H1 (cell line): ENCODE data around the gene LOC101059915.
"Not testable (repeated sequence)": the region's sequence is repeated elsewhere in the genome, so short reads cannot be mapped to it uniquely, and the experiment has no call there.

Source experiments
- CTCF ChIA-PET: fragments of 300-600 bp; sonication (Branson Sonifier 250); formaldehyde crosslinking; loops from one replicate; lab custom pipeline; 2021; ENCODE audit not compliant: partially characterized antibody; lab: Charles Lee
- POLR2A ChIA-PET: fragments of 300-600 bp; sonication (Branson Sonifier 250); formaldehyde crosslinking; loops from one replicate; lab custom pipeline; 2021; ENCODE audit warnings: inconsistent platforms; ENCODE audit not compliant: partially characterized antibody; lab: Charles Lee
- DNase-seq, 2 experiments: peaks; one replicate each; pipeline versions ENCODE4 v3.0.0 to v3.0.0-alpha.2; 2010 to 2022; ENCODE audit warnings: low spot score in 2 of 2, low read depth in 1 of 2, mixed read lengths in 1 of 2
- FAIRE-seq: peaks from 2 replicates; lab custom pipeline; 2011; peaks lifted over from hg19 to GRCh38; lab: Jason Lieb, UNC
- H2AFZ ChIP-seq: 2 replicates; pipeline ENCODE4 v1.8.1; 2012; ENCODE audit warnings: low read length, inconsistent platforms
- H2AK5ac ChIP-seq: 2 replicates; pipeline ENCODE4 v1.6.1; 2013; ENCODE audit warnings: low read depth, low read length
- H2BK120ac ChIP-seq: replicated peaks from 2 replicates; pipeline ENCODE3; 2013; ENCODE audit warnings: low read depth, low read length, inconsistent platforms
- H2BK12ac ChIP-seq: 2 replicates; pipeline ENCODE4 v1.6.1; 2013; ENCODE audit warnings: low read depth, low read length
- H2BK15ac ChIP-seq: 2 replicates; pipeline ENCODE4 v1.6.1; 2013; ENCODE audit warnings: low read length
- H2BK20ac ChIP-seq: 2 replicates; pipeline ENCODE4 v1.6.1; 2013; ENCODE audit warnings: low read length
- H2BK5ac ChIP-seq: 2 replicates; pipeline ENCODE4 v1.6.1; 2013; ENCODE audit warnings: low read depth, low read length
- H3K14ac ChIP-seq: 2 replicates; pipeline ENCODE4 v1.6.1; 2013; ENCODE audit warnings: inconsistent platforms; ENCODE audit not compliant: insufficient read length
- H3K18ac ChIP-seq: 2 replicates; pipeline ENCODE4 v1.6.1; 2013; ENCODE audit warnings: low read length; ENCODE audit errors: extremely low read depth
- H3K23ac ChIP-seq: 2 replicates; pipeline ENCODE4 v1.6.1; 2013; ENCODE audit warnings: inconsistent platforms; ENCODE audit not compliant: insufficient read length
- H3K23me2 ChIP-seq: 2 replicates; pipeline ENCODE4 v1.6.1; 2013; ENCODE audit warnings: low read depth, low read length
- H3K27ac ChIP-seq: 2 replicates; pipeline ENCODE4 v1.6.1; 2011; ENCODE audit warnings: low read depth, low read length, inconsistent platforms
- H3K27me3 ChIP-seq, 4 experiments: replicated peaks in 1 of 4; 1 replicate in 1 of 4; 2 replicates in 3 of 4; pipeline versions ENCODE4 v1.6.1 to v1.8.1; 2011 to 2013; ENCODE audit warnings: low read length in 3 of 4, mild to moderate bottlenecking in 3 of 4, inconsistent platforms in 2 of 4, mixed read lengths in 2 of 4, moderate library complexity in 1 of 4; ENCODE audit not compliant: control insufficient read depth in 3 of 4, insufficient read depth in 3 of 4; ENCODE audit errors: extremely low read depth in 1 of 4
- H3K36me3 ChIP-seq, 4 experiments: 2 replicates each; pipeline versions ENCODE4 v1.6.1 to v1.8.1; 2011 to 2013; ENCODE audit warnings: mild to moderate bottlenecking in 4 of 4, low read length in 3 of 4, moderate library complexity in 2 of 4, control low read depth in 1 of 4, inconsistent platforms in 1 of 4; ENCODE audit not compliant: insufficient read depth in 4 of 4, control insufficient read depth in 2 of 4
- H3K4ac ChIP-seq: replicated peaks from 2 replicates; pipeline ENCODE3; 2013; ENCODE audit warnings: low read length, low read depth, mixed read lengths, inconsistent platforms; ENCODE audit not compliant: insufficient read length
- H3K4me1 ChIP-seq, 4 experiments: replicated peaks in 1 of 4; 1 replicate in 1 of 4; 2 replicates in 3 of 4; pipeline versions ENCODE4 v1.6.1 to v1.8.1; 2011 to 2013; ENCODE audit warnings: low read length in 3 of 4, inconsistent platforms in 2 of 4, mixed read lengths in 1 of 4; ENCODE audit not compliant: insufficient read depth in 4 of 4, control insufficient read depth in 3 of 4
- H3K4me2 ChIP-seq, 2 experiments: 2 replicates each; pipeline versions ENCODE4 v1.6.1 to v1.8.1; 2011 to 2013; ENCODE audit warnings: low read depth in 2 of 2, low read length in 2 of 2, control low read depth in 1 of 2, inconsistent platforms in 1 of 2, mild to moderate bottlenecking in 1 of 2; ENCODE audit not compliant: insufficient read depth in 1 of 2
- H3K4me3 ChIP-seq, 4 experiments: fragments of 200-600, 300-600 bp in 1 of 4; sonication (generic), shearing (Covaris generic), sonication (Bioruptor Twin) in 1 of 4; 2 replicates each; pipeline versions ENCODE4 v1.5.1 to v1.8.1; 2011 to 2016; ENCODE audit warnings: low read length in 4 of 4, low read depth in 3 of 4, control low read depth in 2 of 4, inconsistent platforms in 2 of 4, mild to moderate bottlenecking in 2 of 4, mixed read lengths in 1 of 4, moderate library complexity in 1 of 4; ENCODE audit not compliant: insufficient read depth in 2 of 4; ENCODE audit errors: extremely low read depth in 1 of 4
- H3K56ac ChIP-seq: replicated peaks from 2 replicates; pipeline ENCODE3; 2013; ENCODE audit warnings: low read depth, mild to moderate bottlenecking, mixed read lengths, low read length, inconsistent platforms; ENCODE audit not compliant: insufficient read length
- H3K79me1 ChIP-seq: 2 replicates; pipeline ENCODE4 v1.6.1; 2013; ENCODE audit warnings: low read depth, low read length, control low read depth
- H3K79me2 ChIP-seq, 2 experiments: 2 replicates each; pipeline versions ENCODE4 v1.6.1 to v1.8.1; 2012 to 2013; ENCODE audit warnings: low read length in 2 of 2, mild to moderate bottlenecking in 2 of 2, inconsistent platforms in 1 of 2; ENCODE audit not compliant: insufficient read depth in 2 of 2, control insufficient read depth in 1 of 2
- H3K9ac ChIP-seq, 4 experiments: replicated peaks in 1 of 4; 1 replicate in 1 of 4; 2 replicates in 3 of 4; pipeline versions ENCODE4 v1.6.1 to v1.8.1; 2011 to 2013; ENCODE audit warnings: low read depth in 3 of 4, low read length in 3 of 4, control low read depth in 2 of 4, mild to moderate bottlenecking in 2 of 4, moderate library complexity in 2 of 4, inconsistent platforms in 1 of 4; ENCODE audit errors: extremely low read depth in 1 of 4
- H3K9me3 ChIP-seq, 2 experiments: 2 replicates each; pipeline versions ENCODE4 v1.6.1 to v1.8.1; 2012 to 2013; ENCODE audit warnings: mild to moderate bottlenecking in 2 of 2, moderate library complexity in 2 of 2, control low read depth in 1 of 2, inconsistent platforms in 1 of 2, low read depth in 1 of 2, low read length in 1 of 2, mixed read lengths in 1 of 2; ENCODE audit not compliant: insufficient read depth in 2 of 2
- H4K20me1 ChIP-seq, 2 experiments: replicated peaks in 1 of 2; 2 replicates each; pipeline versions ENCODE3 to v1.8.1; 2011 to 2013; ENCODE audit warnings: inconsistent platforms in 2 of 2, low read length in 2 of 2, mild to moderate bottlenecking in 1 of 2; ENCODE audit not compliant: insufficient read depth in 2 of 2, control insufficient read depth in 1 of 2
- H4K5ac ChIP-seq: 2 replicates; pipeline ENCODE4 v1.6.1; 2013; ENCODE audit warnings: low read length, low read depth, mixed read lengths, inconsistent platforms; ENCODE audit not compliant: insufficient read length
- H4K8ac ChIP-seq: 2 replicates; pipeline ENCODE4 v1.8.0; 2013; ENCODE audit warnings: mild to moderate bottlenecking, moderate library complexity, low read length, inconsistent platforms; ENCODE audit not compliant: insufficient read depth; ENCODE audit errors: extremely low read depth
- H4K91ac ChIP-seq: replicated peaks from 2 replicates; pipeline ENCODE3; 2013; ENCODE audit warnings: low read length, mixed read lengths, inconsistent platforms; ENCODE audit not compliant: insufficient read length
- WGBS, 2 experiments: shearing (Covaris generic) in 1 of 2; methylation state at CpG; one replicate each; pipeline versions ENCODE4 v1.1.6 to v1.1.7; 2013 to 2015; ENCODE audit warnings: low lambda C conversion rate in 2 of 2, mixed read lengths in 2 of 2, inconsistent platforms in 1 of 2, low coverage in 1 of 2, missing lambda C conversion rate in 1 of 2; ENCODE audit not compliant: insufficient replicate concordance in 2 of 2, insufficient coverage in 1 of 2, insufficient read length in 1 of 2; ENCODE audit errors: extremely low coverage in 1 of 2, missing lambda C conversion rate in 1 of 2; 5-methylcytosine and 5-hydroxymethylcytosine counted together

Gene LOC101059915

GRCh38 chrX:71677195-71677594 lies 9.8 kb downstream of the LOC101059915 start:
- H2BK12ac ChIP-seq, H3K56ac ChIP-seq, H2BK120ac ChIP-seq, H3K4me3 ChIP-seq, H3K27me3 ChIP-seq, H3K18ac ChIP-seq, H2AFZ ChIP-seq, H2BK5ac ChIP-seq, H4K8ac ChIP-seq, POLR2A ChIA-PET, H4K91ac ChIP-seq, FAIRE-seq, H3K23ac ChIP-seq, DNase-seq, H4K5ac ChIP-seq, H3K36me3 ChIP-seq, H3K4me1 ChIP-seq, H3K4ac ChIP-seq, H3K23me2 ChIP-seq, H2BK20ac ChIP-seq, H2AK5ac ChIP-seq, H3K27ac ChIP-seq, H4K20me1 ChIP-seq, H3K79me1 ChIP-seq, H3K4me2 ChIP-seq, H2BK15ac ChIP-seq, H3K9ac ChIP-seq, CTCF ChIA-PET, H3K14ac ChIP-seq, H3K79me2 ChIP-seq: not testable (repeated sequence)
- WGBS, 2 experiments, result 100% methylated on average over 2 of the region's 6 CpGs; no CpG with 5 or more reads in 1 of the 2 experiments
- peaks cover 0 to 19% of the 10 kb centered on the region in 2 experiments; a peak in 1 of 4 replicates for H3K9me3 ChIP-seq
